Measurements from ENCODE around the gene SERINC2. TPM values are rescaled to one million over a fixed set of nuclear protein-coding genes. Genes with fewer than 3 reads are reported as not detected.

The SERINC2 gene
- total and polyA plus RNA-seq, 9 of the 15 experiments (the other 6 are each of a cell fraction or from before 2014, with no cell fraction given) = 0.07 to 1.2 (median 0.70) TPM; not detected in 2

DNA sequence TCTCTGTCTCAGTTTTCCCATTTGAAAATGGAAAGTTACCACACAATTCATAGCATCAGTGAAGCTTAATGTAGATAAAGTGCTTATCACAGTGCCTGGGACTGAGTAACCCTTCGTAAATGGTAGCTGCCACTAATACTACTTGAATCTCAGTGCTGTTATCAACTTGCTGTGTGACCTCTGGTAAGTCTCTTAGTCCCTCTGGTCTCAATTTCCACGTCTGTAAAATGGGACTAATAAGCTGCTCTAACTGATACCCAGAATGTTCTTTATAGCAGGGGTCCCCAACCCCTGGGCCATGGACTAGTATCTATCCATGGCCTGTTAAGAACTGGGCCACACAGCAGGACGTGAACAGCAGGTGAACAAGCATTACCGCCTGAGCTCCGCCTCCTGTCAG, 7.7 kb downstream of the SERINC2 start (continued):
- no peak for TF ChIP-seq BRD4 (IDR thresholded peaks at IDR 0.05)
- no peak for TF ChIP-seq SETDB1 (IDR thresholded peaks at IDR 0.05; ENCODE audit: low read length)
- TF ChIP-seq ZFX (CRISPR knock-in tag; IDR thresholded peaks at IDR 0.05) = no peak
- peak; percentile 77 for TF ChIP-seq RBM25 (IDR thresholded peaks at IDR 0.05; ENCODE audit: low read depth, low read length, severe bottlenecking)
- no peak for TF ChIP-seq HNRNPLL (IDR thresholded peaks at IDR 0.05; ENCODE audit: low read depth, low read length, poor library complexity, severe bottlenecking)
- no peak for TF ChIP-seq TRIM28 (IDR thresholded peaks at IDR 0.05)
- TF ChIP-seq SMARCC2 (IDR thresholded peaks at IDR 0.05; ENCODE audit: low read depth) = no peak
- TF ChIP-seq, protein P1, sequence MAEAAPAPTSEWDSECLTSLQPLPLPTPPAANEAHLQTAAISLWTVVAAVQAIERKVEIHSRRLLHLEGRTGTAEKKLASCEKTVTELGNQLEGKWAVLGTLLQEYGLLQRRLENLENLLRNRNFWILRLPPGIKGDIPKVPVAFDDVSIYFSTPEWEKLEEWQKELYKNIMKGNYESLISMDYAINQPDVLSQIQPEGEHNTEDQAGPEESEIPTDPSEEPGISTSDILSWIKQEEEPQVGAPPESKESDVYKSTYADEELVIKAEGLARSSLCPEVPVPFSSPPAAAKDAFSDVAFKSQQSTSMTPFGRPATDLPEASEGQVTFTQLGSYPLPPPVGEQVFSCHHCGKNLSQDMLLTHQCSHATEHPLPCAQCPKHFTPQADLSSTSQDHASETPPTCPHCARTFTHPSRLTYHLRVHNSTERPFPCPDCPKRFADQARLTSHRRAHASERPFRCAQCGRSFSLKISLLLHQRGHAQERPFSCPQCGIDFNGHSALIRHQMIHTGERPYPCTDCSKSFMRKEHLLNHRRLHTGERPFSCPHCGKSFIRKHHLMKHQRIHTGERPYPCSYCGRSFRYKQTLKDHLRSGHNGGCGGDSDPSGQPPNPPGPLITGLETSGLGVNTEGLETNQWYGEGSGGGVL (CRISPR knock-in tag; IDR thresholded peaks at IDR 0.05) = no peak
- no peak for TF ChIP-seq SMARCE1 (IDR thresholded peaks at IDR 0.05)
- TF ChIP-seq MED1 (CRISPR knock-in tag; IDR thresholded peaks at IDR 0.05; ENCODE audit: borderline replicate concordance) = no peak
- TF ChIP-seq, protein P2, sequence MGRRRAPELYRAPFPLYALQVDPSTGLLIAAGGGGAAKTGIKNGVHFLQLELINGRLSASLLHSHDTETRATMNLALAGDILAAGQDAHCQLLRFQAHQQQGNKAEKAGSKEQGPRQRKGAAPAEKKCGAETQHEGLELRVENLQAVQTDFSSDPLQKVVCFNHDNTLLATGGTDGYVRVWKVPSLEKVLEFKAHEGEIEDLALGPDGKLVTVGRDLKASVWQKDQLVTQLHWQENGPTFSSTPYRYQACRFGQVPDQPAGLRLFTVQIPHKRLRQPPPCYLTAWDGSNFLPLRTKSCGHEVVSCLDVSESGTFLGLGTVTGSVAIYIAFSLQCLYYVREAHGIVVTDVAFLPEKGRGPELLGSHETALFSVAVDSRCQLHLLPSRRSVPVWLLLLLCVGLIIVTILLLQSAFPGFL (CRISPR knock-in tag; IDR thresholded peaks at IDR 0.05) = no peak
- no peak for TF ChIP-seq ZSCAN32 (CRISPR knock-in tag; IDR thresholded peaks at IDR 0.05)

Measured in K562 (cell line).